CD14-positive monocyte (primary cell): ENCODE measurements around the gene CTTN. TPM values are rescaled to one million over a fixed set of nuclear protein-coding genes. Genes with fewer than 3 reads are reported as not detected.

Experiments
- DNase-seq, 3 donors: peaks; one replicate each; pipeline ENCODE4 v3.0.0-alpha.2; 2011 to 2022
- H2AFZ ChIP-seq: 2 replicates; pipeline ENCODE4 v1.6.0; 2012; ENCODE audit warnings: mild to moderate bottlenecking, low read depth, low read length, inconsistent platforms; ENCODE audit not compliant: insufficient read depth, poor library complexity, severe bottlenecking
- H3K27ac ChIP-seq, 2 donors: 1 replicate in 1 of 2; 2 replicates in 1 of 2; pipeline ENCODE4 v1.5.1; 2012 to 2013; ENCODE audit warnings: low read length in 2 of 2, control low read depth in 1 of 2, inconsistent platforms in 1 of 2, low read depth in 1 of 2, mild to moderate bottlenecking in 1 of 2
- H3K27me3 ChIP-seq, 2 donors: one replicate each; pipeline versions ENCODE4 v1.6.0 to v1.6.1; 2011 to 2013; ENCODE audit warnings: low read length in 2 of 2; ENCODE audit not compliant: control insufficient read depth in 2 of 2, insufficient read depth in 2 of 2
- H3K36me3 ChIP-seq, 2 donors: replicated peaks in 1 of 2; 1 replicate in 1 of 2; 2 replicates in 1 of 2; pipeline versions ENCODE4 v1.5.1 to v1.6.1; 2012 to 2013; ENCODE audit warnings: low read length in 2 of 2, control low read depth in 1 of 2, inconsistent platforms in 1 of 2, mild to moderate bottlenecking in 1 of 2; ENCODE audit not compliant: insufficient read depth in 2 of 2, control insufficient read depth in 1 of 2
- H3K4me1 ChIP-seq, 2 donors: 1 replicate in 1 of 2; 2 replicates in 1 of 2; pipeline versions ENCODE4 v1.5.1 to v1.6.1; 2012 to 2013; ENCODE audit warnings: low read length in 2 of 2, control low read depth in 1 of 2, inconsistent platforms in 1 of 2, mild to moderate bottlenecking in 1 of 2, moderate library complexity in 1 of 2; ENCODE audit not compliant: insufficient read depth in 2 of 2, control insufficient read depth in 1 of 2
- H3K4me2 ChIP-seq: replicated peaks from 2 replicates; pipeline ENCODE3; 2012; ENCODE audit warnings: low read length, moderate library complexity, mild to moderate bottlenecking; ENCODE audit not compliant: poor library complexity, severe bottlenecking; ENCODE audit errors: extremely low read depth
- H3K4me3 ChIP-seq, 3 experiments: fragments of 200-600 bp in 1 of 3; sonication (generic) in 1 of 3; replicated peaks in 1 of 3; 1 replicate in 2 of 3; 2 replicates in 1 of 3; pipeline ENCODE4 v1.5.1; 2011 to 2013; ENCODE audit warnings: low read length in 3 of 3, mild to moderate bottlenecking in 3 of 3, control low read depth in 2 of 3, low read depth in 2 of 3, inconsistent platforms in 1 of 3, moderate library complexity in 1 of 3
- H3K79me2 ChIP-seq: 2 replicates; pipeline ENCODE4 v1.6.0; 2012; ENCODE audit warnings: mild to moderate bottlenecking, control low read depth, inconsistent platforms, low read length, moderate library complexity; ENCODE audit not compliant: insufficient read depth
- H3K9ac ChIP-seq: 2 replicates; pipeline ENCODE4 v1.6.0; 2017; ENCODE audit warnings: low read length, mild to moderate bottlenecking; ENCODE audit not compliant: insufficient read depth, poor library complexity, severe bottlenecking
- H3K9me3 ChIP-seq, 2 donors: replicated peaks in 1 of 2; 1 replicate in 1 of 2; 2 replicates in 1 of 2; pipeline versions ENCODE4 v1.5.1 to v1.6.1; 2012 to 2013; ENCODE audit warnings: low read length in 2 of 2, control low read depth in 1 of 2; ENCODE audit not compliant: control insufficient read depth in 1 of 2, insufficient read depth in 1 of 2
- H4K20me1 ChIP-seq: 2 replicates; pipeline ENCODE4 v1.6.0; 2012; ENCODE audit warnings: mild to moderate bottlenecking, low read length, control low read depth, moderate library complexity; ENCODE audit not compliant: insufficient read depth
- H3K27ac Mint-ChIP-seq, 7 donors: one replicate each; pipeline ENCODE4 v1.8.0; 2020; ENCODE audit warnings: mild to moderate bottlenecking in 7 of 7, mixed read lengths in 7 of 7, moderate library complexity in 6 of 7, inconsistent platforms in 2 of 7
- H3K27me3 Mint-ChIP-seq, 3 donors: one replicate each; pipeline ENCODE4 v1.8.0; 2021 to 2022; ENCODE audit warnings: low read depth in 3 of 3, mild to moderate bottlenecking in 3 of 3, mixed read lengths in 3 of 3, moderate library complexity in 3 of 3, inconsistent platforms in 1 of 3
- H3K36me3 Mint-ChIP-seq, 2 donors: one replicate each; pipeline ENCODE4 v1.8.0; 2020; ENCODE audit warnings: mixed read lengths in 2 of 2, inconsistent platforms in 1 of 2, mild to moderate bottlenecking in 1 of 2
- H3K4me1 Mint-ChIP-seq: one replicate; pipeline ENCODE4 v1.8.0; 2020; ENCODE audit warnings: mild to moderate bottlenecking, mixed read lengths
- H3K4me3 Mint-ChIP-seq, 2 donors: one replicate each; pipeline ENCODE4 v1.8.0; 2020; ENCODE audit warnings: mild to moderate bottlenecking in 2 of 2, mixed read lengths in 2 of 2, moderate library complexity in 1 of 2
- H3K9me3 Mint-ChIP-seq, 7 donors: one replicate each; pipeline ENCODE4 v1.8.0; 2020 to 2022; ENCODE audit warnings: mixed read lengths in 7 of 7, mild to moderate bottlenecking in 6 of 7, moderate library complexity in 6 of 7, inconsistent platforms in 2 of 7
- WGBS: methylation state at CpG from one replicate; pipeline ENCODE4 v1.1.5; 2013; ENCODE audit warnings: missing lambda C conversion rate; ENCODE audit not compliant: insufficient coverage; 5-methylcytosine and 5-hydroxymethylcytosine counted together
- intact Hi-C, 2 donors: fragments of 100-400 bp; cut with micrococcal nuclease; formaldehyde crosslinking; loops; one replicate each; pipeline versions ENCODE4 v1.15.0 to v1.15.1; 2023
- polyA plus RNA-seq, 3 donors: library from polyadenylated mRNA; depleted of rRNA in 1 of 3; unstranded in 2 of 3; stranded (reverse) in 1 of 3; fragments of 300-500 nt in 2 of 3; fragments of >200 nt in 1 of 3; fragmentation: Illumina TruSeq in 2 of 3; gene quantifications; 1 replicate in 2 of 3; 2 replicates in 1 of 3; pipeline ENCODE4 v1.2.3, GENCODE V29; 2012 to 2021
- TF ChIP-seq, protein P1 (sequence below): fragments of 200-600 bp; IDR thresholded peaks from one replicate; pipeline ENCODE4 v1.8.0; 2022; ENCODE audit warnings: antibody characterized with exemption, mild to moderate bottlenecking

The CTTN gene
- polyA plus RNA-seq, 3 donors, result 0.05 to 0.11 TPM; not detected in 1

DNA sequence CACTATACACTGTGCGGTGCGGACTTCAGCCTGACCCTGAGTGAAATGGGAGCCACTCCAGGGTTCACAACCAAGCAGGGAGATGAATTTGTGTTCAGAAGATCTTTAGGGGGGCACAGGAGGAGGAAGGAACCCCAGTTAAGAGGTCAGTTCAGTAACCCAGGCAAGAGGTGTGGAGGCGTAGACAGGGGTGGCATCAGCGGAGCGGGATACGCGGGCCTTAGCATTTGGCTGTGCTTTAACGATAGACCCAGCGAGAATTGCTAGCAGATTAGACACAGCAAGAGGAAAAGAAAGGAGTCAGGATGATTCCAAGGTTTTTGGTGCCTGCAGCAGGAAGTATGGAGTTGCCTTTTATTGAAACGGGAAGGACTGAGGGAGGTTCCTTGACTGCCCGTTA is 46.8 kb downstream of the CTTN start:
- no peaks in the 10 kb centered on the region for H4K20me1 ChIP-seq
- no peak overlapping the region for H3K27ac Mint-ChIP-seq
- peaks cover 16 to 28% (median 22%) of the 10 kb centered on the region in 7 donors for H3K9me3 Mint-ChIP-seq
- intact Hi-C loops, result no loop called here
- H3K4me2 ChIP-seq, result no peak overlapping the region
- no peaks in the 10 kb centered on the region for H3K36me3 ChIP-seq
- H3K36me3 Mint-ChIP-seq, result no peaks in the 10 kb centered on the region
- H3K79me2 ChIP-seq, result no peaks in the 10 kb centered on the region
- TF ChIP-seq, protein P1, sequence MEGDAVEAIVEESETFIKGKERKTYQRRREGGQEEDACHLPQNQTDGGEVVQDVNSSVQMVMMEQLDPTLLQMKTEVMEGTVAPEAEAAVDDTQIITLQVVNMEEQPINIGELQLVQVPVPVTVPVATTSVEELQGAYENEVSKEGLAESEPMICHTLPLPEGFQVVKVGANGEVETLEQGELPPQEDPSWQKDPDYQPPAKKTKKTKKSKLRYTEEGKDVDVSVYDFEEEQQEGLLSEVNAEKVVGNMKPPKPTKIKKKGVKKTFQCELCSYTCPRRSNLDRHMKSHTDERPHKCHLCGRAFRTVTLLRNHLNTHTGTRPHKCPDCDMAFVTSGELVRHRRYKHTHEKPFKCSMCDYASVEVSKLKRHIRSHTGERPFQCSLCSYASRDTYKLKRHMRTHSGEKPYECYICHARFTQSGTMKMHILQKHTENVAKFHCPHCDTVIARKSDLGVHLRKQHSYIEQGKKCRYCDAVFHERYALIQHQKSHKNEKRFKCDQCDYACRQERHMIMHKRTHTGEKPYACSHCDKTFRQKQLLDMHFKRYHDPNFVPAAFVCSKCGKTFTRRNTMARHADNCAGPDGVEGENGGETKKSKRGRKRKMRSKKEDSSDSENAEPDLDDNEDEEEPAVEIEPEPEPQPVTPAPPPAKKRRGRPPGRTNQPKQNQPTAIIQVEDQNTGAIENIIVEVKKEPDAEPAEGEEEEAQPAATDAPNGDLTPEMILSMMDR, result no peak
- H3K9ac ChIP-seq, result no peak overlapping the region
- WGBS, result 88% methylated on average over 10 of the region's 11 CpGs
- peaks cover 2 to 34% of the 10 kb centered on the region in 2 donors for H3K27me3 ChIP-seq
- peaks cover 19 to 20% of the 10 kb centered on the region in 2 donors for H3K9me3 ChIP-seq
- H3K27me3 Mint-ChIP-seq, result peaks cover 31 to 62% (median 51%) of the 10 kb centered on the region in 3 donors
- H3K4me1 Mint-ChIP-seq, result peaks cover 4% of the 10 kb centered on the region
- H2AFZ ChIP-seq, result no peak overlapping the region
- H3K27ac ChIP-seq, result no peak overlapping the region
- peaks cover 0 to 2% of the 10 kb centered on the region in 2 donors for H3K4me1 ChIP-seq
- DNase-seq, result no peak
- H3K4me3 Mint-ChIP-seq, result peak overlapping the region in 1 of 2 donors; percentile 27
- H3K4me3 ChIP-seq, result no peak overlapping the region

DNA sequence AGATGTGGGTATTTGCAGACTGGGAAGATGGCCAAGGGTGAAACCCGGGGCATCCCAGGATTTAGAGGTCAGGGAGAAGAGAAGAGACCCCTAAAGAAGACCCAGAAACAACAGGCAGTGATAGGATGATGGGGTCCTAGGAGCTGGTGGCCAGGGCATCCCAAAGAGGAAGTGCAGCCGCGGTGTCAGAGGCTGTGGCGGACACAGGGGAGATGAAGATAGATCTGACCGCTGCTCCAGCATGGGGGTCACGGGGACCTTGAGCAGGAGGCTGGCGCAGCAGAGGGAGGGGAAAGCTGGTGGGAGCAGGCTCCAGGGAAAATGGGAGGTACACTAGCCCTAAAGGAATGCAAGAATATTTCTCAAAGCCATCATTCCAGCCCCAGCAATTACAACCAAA is 47.3 kb downstream of the CTTN start:
- peaks cover 32 to 63% (median 50%) of the 10 kb centered on the region in 3 donors for H3K27me3 Mint-ChIP-seq
- 46% methylated on average over 7 of the region's 7 CpGs for WGBS
- no peaks in the 10 kb centered on the region for H3K36me3 Mint-ChIP-seq
- Histone ChIP-seq H3K4me3 (no peak overlapping the region), H3K27ac (no peak overlapping the region), H3K27me3 (peaks cover 0 to 34% of the 10 kb centered on the region in 2 donors), H3K9ac (no peak overlapping the region), H3K4me1 (peaks cover 0 to 2% of the 10 kb centered on the region in 2 donors), H4K20me1 (no peaks in the 10 kb centered on the region), H3K79me2 (no peaks in the 10 kb centered on the region), H3K9me3 (peaks cover 23 to 25% of the 10 kb centered on the region in 2 donors), H3K36me3 (no peaks in the 10 kb centered on the region), H3K4me2 (no peak overlapping the region), H2AFZ (no peak overlapping the region)
- TF ChIP-seq, protein P1, result no peak
- peak overlapping the region in 1 of 2 donors; percentile 27 for H3K4me3 Mint-ChIP-seq
- H3K4me1 Mint-ChIP-seq, result peaks cover 4% of the 10 kb centered on the region
- no peak for DNase-seq
- intact Hi-C loops, result no loop called here
- no peak overlapping the region for H3K27ac Mint-ChIP-seq
- peaks cover 19 to 30% (median 27%) of the 10 kb centered on the region in 7 donors for H3K9me3 Mint-ChIP-seq
